ENCODE results near the gene MARVELD3. TPM values are rescaled to one million over a fixed set of nuclear protein-coding genes. Genes with fewer than 3 reads are reported as not detected.

MARVELD3 gene
- total and polyA plus RNA-seq, 9 of the 15 experiments (the other 6 are each of a cell fraction or from before 2014, with no cell fraction given) = 0.03 to 0.07 (median 0.07) TPM; not detected in 6

- Histone ChIP-seq H3K4me1 (replicated peaks in 1 of 2; ENCODE audit: control insufficient read depth in 2 of 2, insufficient read depth in 2 of 2, low read length in 2 of 2) (no peaks in the 10 kb centered on the region), H3K9ac (ENCODE audit: insufficient read depth in 1 of 2, low read depth in 2 of 2, low read length in 2 of 2) (no peak overlapping the region), H3K4me3 (no peak overlapping the region), H3K4me2 (ENCODE audit: insufficient read depth, low read length) (no peak overlapping the region), H3K9me3 (replicated peaks; ENCODE audit: control insufficient read depth, insufficient read depth, low read depth, low read length) (no peaks in the 10 kb centered on the region), H3K9me1 (ENCODE audit: control insufficient read depth, insufficient read depth, low read length) (no peaks in the 10 kb centered on the region), H3K27ac (ENCODE audit: extremely low read depth, low read depth, low read length) (no peak overlapping the region), H2AFZ (ENCODE audit: low read depth, low read length) (no peak overlapping the region), H3K79me2 (ENCODE audit: control insufficient read depth, insufficient read depth, low read length) (no peaks in the 10 kb centered on the region), H3K36me3 (ENCODE audit: control insufficient read depth, insufficient read depth, low read length) (no peaks in the 10 kb centered on the region), H3K27me3 (ENCODE audit: control insufficient read depth in 2 of 2, insufficient read depth in 2 of 2, low read length in 2 of 2) (peaks cover 23 to 31% of the 10 kb centered on the region in 2 experiments; a peak in 4 of 5 replicates), H4K20me1 (replicated peaks; ENCODE audit: control insufficient read depth, insufficient read depth, low read length) (no peaks in the 10 kb centered on the region)
- no peak for ATAC-seq
- in situ Hi-C loops (cut with MboI) = no loop called here
- DNase-seq (ENCODE audit: extremely low read depth in 1 of 4, low spot score in 3 of 4) = no peak
- POLR2A ChIA-PET = no interaction called here
- intact Hi-C loops (cut with micrococcal nuclease) = no loop called here
- FAIRE-seq = no peak
- CTCF ChIA-PET (ENCODE audit: low intra/inter-chr PET ratio) = no interaction called here
- no TSS peak for BruUV-seq (replicated peaks)
- WGBS (ENCODE audit: insufficient coverage, low coverage, missing lambda C conversion rate) = 3% methylated on average over 4 of the region's 4 CpGs
- TF ChIP-seq ZKSCAN1 (IDR thresholded peaks at IDR 0.05; ENCODE audit: low read depth, low read length) (no peak), SRSF3 (IDR thresholded peaks at IDR 0.05; ENCODE audit: insufficient read depth, low read length) (no peak), RERE (CRISPR knock-in tag; IDR thresholded peaks at IDR 0.05; ENCODE audit: borderline replicate concordance) (no peak), ZNF354B (CRISPR knock-in tag; IDR thresholded peaks at IDR 0.05) (no peak), FOXO4 (CRISPR knock-in tag; IDR thresholded peaks at IDR 0.05) (no peak), KDM1A (IDR thresholded peaks at IDR 0.05) (no peak), SMARCA5 (IDR thresholded peaks at IDR 0.05) (no peak), HDAC6 (IDR thresholded peaks at IDR 0.05; ENCODE audit: low read depth, low read length) (no peak), KHSRP (IDR thresholded peaks at IDR 0.05) (no peak), ZNF589 (CRISPR knock-in tag; IDR thresholded peaks at IDR 0.05; ENCODE audit: low read depth) (no peak), CBFA2T3 (IDR thresholded peaks at IDR 0.05) (no peak), SRSF1 (IDR thresholded peaks at IDR 0.05; ENCODE audit: low read depth, low read length) (no peak), SNIP1 (IDR thresholded peaks at IDR 0.05; ENCODE audit: low read depth) (no peak), FOXA3 (CRISPR knock-in tag; conservative IDR thresholded peaks at IDR 0.05 in 1 of 2, IDR thresholded peaks at IDR 0.05 in 1 of 2) (no peak)
Measured at GRCh38 chr16:71590584-71590983, 35.4 kb upstream of the MARVELD3 start.
